KBM-7 (cell line): ENCODE measurements around the gene ATP8B2.
A peak's percentile ranks its signal among the peaks of the same experiment; 100 is the strongest.
"Not testable (repeated sequence)": the region's sequence is repeated elsewhere in the genome, so short reads cannot be mapped to it uniquely, and the experiment has no call there.

Experiments
- DNase-seq: peaks from one replicate; pipeline ENCODE4 v3.0.0-alpha.2; 2015
- in situ Hi-C: fragments of 300-500 bp; cut with MboI; formaldehyde crosslinking; loops from 2 replicates; pipeline ENCODE4 v1.14.3; 2020; ENCODE audit warnings: low sequenced_read_pairs, low pct_unique_long_range_greater_than_20kb, mixed read lengths

The ATP8B2 gene

DNA sequence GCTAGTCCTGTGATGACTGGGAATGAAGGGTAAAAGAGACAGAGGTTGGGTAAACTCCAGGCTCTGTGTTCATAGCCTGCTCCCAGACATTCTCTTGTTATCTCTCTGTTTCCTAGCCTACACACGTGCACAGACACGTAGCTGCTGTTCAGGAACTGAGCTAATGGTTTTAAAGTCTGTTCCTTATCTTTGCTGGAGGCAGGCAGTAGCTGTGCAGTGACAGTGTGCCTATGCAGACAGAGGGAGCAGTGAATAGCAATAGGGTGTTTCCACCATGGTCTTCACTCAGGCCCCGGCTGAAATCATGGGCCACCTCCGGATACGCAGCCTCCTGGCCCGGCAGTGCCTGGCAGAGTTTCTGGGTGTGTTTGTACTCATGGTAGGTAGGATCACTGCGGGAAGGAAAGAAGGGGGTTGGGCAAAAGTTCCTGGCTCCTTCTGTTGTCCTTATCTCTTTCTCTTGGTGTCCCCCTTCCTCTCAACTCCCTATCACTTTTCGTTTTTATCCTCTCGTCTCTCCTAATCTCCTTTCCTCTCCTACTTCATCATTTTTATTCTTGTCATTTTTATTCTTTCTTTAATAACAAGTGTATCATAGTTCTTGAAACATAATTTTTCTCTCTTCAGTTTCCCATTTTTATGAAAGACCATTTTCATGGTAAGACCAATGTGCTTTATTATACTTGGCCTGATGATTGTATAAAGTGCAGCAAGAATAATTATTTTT, 4.3 kb upstream of the ATP8B2 start, which contains the start of gene AQP10:
AQP10 (plus strand) TSS at position 212 of the 727 bp plus-strand sequence; CDS start at position 275, 63 bp downstream.
- in situ Hi-C loops = no loop called here
- DNase-seq = peak; percentile 40

DNA sequence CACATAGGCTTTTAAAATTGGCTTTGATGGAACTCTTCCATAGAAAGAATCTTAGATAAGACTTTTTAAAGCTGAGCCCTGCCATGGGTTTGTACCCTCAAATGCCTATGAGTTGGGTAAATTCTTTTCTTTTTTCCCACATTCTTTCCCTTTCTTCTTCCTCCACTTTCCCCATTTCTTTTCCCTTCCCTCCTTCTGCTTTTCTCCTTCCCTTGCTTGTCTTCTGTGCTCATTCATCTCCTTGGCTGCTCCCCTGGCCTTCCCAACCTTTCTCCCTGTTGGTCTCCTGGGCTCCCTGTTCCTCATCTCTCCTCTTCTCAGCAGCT, 3.8 kb upstream of the ATP8B2 start:
- in situ Hi-C loops, DNase-seq: not testable (repeated sequence)

DNA sequence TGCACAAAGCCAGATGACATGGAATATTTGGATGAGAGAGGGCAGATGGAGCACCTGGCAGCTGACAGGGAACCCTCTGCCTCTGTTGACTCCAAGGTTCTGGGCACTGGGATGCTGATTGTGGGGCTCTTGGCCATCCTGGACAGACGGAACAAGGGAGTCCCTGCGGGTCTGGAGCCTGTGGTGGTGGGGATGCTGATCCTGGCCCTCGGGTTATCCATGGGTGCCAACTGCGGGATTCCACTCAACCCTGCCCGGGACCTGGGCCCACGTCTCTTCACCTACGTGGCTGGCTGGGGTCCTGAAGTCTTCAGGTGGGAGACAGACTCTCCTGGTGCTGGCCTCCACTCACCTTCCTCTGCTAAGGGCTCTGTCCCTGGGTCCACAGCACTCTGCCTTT, 1.8 kb upstream of the ATP8B2 start:
- in situ Hi-C loops = no loop called here
- no peak for DNase-seq

DNA sequence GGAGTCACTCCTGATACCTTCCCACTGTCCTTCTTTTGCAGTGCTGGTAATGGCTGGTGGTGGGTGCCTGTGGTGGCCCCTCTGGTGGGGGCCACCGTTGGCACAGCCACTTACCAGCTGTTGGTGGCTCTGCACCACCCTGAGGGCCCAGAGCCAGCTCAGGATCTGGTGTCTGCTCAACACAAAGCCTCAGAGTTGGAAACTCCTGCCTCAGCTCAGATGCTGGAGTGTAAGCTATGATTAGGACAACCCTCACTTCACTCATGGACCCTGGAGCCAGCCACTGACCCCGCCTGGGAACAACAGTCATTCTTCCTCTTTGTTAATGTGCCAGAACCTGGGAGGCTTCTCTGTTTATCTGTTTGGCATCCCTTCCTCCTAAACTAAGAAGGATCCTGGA, 1.1 kb upstream of the ATP8B2 start:
- no peak for DNase-seq
- in situ Hi-C loops = no loop called here

DNA sequence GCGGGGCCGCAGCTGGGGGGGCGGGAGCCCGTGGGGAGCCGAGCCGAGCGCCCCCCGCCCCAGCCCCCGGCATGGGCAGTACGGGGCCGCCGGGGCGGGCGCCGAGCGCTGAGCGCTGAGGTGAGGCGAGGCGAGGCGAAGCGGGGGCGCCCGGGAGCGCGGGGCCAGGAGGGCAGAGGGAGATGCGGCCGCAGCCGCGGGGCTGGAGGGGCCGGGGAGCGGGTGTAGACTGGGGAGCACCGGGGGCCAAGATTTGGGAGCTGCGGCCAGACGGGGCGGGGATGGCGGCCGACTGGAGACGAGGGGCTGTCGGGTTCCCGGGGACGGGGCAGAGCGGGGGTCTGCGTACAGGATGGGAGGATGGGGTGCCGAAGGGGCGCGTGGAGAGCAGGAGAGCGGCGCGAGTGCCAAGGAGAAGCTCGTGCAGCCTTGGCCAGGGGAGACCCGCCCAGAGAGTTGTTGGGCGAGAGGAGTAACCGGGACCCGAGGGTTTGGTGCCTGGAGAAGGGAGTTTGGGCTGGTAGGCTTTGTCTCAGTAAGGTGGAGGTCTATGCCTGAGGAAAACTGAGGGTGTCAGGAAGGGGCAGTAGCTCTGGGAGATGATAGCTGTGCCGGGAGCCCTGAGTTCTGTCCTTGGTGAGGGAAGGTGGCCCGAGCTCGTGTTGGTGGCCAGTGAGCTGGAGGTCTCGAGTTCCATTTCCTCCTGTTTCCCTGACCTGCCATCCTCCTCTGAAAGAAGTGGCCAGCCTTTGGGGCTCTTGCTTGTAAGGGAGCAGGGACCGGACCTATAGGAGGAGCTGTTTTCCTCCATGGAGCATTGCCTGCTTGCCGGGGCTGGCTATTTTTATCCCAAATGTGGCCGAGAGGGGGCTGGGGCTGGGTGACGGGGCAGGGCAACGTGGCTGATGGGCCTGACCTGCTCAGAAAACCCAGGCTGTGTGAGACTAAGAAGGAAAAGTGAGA, 539 bp downstream of the ATP8B2 start:
- in situ Hi-C loops = no loop called here
- peak; percentile 77 for DNase-seq

DNA sequence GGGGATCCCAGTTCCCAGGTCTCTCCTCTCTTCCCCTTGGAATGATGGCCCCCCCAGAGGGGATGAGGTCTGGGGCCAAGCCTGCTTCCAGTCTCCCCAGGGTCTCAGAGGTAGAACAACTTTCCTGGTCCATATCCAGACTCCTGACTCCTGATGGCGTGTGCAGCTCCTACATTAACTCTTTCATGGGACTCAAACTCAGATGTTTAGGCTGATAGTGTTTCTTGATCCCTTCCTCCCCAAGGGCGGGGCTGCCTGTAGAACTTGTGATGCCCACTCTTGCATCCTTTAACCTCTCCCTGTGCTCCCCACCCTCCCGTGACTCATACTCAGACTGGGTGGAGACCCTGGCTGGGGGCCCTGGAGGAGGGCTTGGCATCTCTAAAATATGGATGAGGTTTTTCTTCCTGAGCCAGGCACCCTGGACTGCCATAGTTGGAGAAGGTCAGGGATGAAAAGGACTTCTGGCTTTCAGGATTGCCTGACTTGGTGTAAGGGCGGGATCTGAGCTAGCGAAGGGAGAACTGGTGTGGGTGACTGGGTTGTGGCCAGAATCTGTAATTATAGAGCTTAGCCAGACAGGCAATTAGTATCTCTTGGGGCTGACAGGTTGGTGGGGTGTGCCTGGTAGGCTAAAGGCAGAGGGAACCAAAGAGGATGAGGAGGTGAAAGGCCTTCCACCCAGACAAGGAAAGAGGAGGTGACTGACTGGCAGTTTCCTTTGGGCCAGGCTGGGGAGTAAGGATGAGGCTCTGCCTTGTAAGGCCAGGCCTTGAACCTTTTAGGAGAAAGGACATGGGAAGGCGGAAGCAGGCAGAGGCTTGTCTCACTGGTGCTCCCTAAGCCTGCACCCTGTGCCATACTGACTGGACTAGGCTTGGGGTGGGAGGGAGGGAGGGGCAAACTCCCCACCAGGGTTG, 1.5 kb downstream of the ATP8B2 start:
- DNase-seq = no peak
- in situ Hi-C loops = no loop called here

DNA sequence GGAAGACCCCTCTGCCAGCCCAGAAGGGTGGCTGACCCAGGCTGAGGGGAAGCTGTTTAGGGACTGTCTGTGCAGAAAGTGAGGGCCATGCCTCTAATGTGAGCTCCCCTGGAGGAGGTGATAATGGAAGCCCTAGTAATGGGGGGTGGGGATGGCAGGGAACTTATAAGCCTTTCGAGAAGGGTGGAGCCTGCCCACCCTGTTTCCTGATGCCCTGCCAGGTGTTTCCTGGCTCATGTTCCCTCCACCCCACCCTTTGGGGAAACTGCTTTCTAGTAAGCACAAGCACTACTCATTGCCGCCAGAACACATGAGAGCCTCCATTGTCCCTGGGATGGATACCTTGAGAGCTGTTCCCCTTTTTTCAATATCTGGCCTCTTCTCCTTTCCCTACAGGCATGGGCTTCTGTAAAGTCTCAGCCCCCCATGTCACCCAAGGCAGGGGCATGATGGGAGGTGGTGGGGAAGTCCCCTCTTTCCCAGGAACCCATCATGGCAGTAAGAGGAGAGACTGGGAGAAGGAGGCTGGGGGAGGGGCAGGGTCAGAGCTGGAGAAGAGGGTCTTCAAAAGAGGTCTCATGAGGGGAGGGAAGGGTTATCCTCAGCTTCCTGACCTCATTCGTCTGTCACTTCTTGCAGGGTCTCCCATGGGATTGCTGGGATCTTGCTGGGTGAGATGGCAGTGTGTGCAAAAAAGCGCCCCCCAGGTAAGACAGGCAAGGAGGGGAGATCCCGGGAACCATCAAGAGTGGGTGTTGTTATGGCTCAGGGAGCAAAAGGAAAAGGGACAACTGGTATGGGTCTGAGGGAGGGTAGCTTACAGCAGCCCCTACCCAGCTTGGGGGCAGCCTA, 2.4 kb downstream of the ATP8B2 start:
- DNase-seq = peak; percentile 85
- in situ Hi-C loops = no loop called here

DNA sequence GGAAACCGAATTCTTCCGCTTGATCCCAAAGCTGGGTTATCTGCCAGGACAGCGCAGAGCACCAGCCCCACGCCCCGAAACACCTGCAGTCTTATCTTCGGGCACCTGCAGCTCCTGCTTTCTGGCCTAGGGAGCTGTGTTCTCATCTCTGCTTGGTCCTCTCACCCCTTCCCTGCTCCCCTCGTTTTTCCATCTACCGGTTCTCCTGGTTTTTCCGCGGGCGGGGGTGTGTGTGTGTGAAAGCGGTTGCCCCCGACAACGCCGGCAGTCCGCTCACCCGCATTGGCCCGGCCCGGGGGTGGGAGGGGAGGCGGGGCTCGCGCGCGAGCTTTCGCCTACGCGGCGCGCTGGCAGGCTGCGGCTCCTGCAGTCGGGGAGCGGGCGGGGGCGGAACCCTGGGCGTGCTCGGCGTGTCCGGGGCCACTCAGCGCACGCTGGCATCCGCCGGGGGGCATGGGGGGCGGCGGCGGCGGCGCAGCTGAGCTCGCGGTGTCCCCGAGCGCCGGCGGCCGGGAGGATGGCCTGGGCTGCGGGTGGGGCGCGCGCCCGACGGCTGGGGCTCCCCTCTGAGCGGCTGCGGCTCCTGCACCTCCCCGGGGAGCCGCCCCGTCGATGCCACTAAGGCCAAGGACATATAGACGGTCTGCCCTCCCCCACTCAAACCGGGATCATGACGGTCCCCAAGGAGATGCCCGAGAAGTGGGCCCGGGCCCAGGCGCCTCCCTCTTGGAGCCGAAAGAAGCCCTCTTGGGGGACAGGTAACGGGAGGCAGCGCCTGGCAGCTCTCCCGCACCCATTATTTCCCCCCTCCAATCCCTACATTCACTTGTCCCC, 3.2 kb downstream of the ATP8B2 start:
- in situ Hi-C loops = no loop called here
- no peak for DNase-seq

DNA sequence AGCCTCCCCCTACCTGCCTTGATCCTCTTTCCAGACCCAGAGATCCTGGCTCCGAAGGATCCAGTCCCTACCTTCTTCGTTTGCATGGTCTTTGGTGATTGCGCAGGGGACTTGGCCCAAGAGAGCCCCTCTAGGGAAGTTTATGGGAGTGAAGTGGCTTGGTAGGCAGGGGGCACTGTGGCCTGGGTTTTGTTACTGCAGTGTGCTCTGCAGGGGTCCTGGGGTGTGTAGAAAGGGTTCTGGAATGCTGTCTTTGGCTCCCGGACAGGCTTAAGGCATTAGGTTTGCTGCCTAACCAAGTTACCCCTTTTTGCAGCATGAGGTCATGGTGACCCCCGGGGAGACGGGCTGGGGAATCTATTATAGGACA, 3.8 kb downstream of the ATP8B2 start:
- in situ Hi-C loops = no loop called here
- no peak for DNase-seq

DNA sequence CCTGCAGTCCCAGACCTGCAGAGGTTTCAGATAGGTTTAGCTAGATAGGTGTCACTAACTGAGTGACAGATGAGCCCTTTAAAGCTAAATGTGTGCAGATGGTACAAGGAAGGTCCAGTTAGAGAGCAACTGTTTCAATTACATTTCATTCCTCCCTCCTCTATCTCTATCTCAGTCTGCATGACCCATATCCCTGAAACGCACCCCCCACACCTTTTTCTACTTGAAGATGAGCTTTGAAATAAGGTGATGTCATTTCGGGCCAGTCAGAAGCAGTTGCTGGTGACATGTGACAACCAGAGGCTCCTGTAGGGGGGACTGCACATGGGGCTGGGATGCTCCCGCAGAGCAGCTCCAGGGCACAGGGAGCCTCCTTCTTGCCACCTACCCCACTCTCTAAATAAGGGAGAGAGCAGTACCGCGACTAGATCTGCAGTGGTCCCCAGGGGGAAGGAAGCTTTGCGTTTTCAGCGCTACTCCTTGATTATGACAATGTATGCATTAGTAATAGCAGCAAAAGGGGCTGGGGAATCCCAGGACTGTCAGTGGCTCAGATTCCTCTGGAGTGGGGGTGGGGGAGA, 4.3 kb downstream of the ATP8B2 start:
- DNase-seq = no peak
- in situ Hi-C loops = no loop called here

DNA sequence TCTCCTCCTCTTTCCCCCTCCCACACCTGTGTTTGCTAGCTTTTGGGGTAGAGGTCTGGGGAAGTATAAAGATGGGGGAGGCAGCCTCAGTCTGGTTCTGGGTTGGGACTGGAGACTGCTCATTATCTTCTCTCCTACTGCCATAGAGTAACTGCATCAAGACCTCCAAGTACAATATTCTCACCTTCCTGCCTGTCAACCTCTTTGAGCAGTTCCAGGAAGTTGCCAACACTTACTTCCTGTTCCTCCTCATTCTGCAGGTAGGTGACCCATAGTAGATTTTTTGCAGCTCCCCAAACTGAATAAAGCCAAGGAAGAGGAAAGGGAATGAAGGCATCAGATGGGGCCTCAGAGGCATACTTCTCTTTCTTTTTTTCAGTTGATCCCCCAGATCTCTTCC, 5.3 kb downstream of the ATP8B2 start:
- no peak for DNase-seq
- in situ Hi-C loops = no loop called here

DNA sequence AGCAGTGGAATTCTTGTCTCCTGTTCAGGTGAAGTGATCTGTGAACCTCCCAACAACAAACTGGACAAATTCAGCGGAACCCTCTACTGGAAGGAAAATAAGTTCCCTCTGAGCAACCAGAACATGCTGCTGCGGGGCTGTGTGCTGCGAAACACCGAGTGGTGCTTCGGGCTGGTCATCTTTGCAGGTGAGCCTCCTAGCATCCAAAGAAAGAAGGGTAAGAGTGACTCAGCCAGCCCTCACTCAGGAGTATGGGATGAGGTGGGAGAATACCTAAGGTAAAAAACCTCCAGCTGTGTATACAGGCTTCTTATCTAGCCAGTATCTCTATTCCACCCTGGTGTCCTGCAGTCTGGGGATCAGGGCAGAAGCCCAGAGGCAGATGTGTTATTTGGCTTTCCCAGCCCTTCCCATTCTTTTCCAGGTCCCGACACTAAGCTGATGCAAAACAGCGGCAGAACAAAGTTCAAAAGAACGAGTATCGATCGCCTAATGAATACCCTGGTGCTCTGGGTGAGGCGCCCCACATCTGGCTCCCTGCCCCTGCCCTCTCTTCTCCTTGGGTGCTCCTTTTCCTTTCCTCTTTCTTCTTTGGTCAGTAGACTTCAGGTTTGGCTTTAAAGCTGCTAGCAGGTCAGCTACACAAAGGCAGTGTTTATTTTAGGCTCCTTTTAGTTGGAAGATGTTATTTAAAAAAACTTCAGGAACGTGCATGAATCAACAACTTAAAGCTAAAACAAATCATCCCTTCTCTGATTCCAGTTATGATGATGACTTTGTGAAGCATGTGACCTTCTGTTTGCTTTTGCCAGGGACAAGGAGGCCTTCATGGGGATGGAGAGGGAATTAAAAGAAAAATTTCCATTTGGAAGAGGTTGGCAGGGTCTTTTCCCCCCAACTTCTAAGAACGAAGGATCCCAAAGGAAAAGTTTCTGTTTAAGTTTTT, 9.0 kb downstream of the ATP8B2 start:
- no peak for DNase-seq
- in situ Hi-C loops = no loop called here

DNA sequence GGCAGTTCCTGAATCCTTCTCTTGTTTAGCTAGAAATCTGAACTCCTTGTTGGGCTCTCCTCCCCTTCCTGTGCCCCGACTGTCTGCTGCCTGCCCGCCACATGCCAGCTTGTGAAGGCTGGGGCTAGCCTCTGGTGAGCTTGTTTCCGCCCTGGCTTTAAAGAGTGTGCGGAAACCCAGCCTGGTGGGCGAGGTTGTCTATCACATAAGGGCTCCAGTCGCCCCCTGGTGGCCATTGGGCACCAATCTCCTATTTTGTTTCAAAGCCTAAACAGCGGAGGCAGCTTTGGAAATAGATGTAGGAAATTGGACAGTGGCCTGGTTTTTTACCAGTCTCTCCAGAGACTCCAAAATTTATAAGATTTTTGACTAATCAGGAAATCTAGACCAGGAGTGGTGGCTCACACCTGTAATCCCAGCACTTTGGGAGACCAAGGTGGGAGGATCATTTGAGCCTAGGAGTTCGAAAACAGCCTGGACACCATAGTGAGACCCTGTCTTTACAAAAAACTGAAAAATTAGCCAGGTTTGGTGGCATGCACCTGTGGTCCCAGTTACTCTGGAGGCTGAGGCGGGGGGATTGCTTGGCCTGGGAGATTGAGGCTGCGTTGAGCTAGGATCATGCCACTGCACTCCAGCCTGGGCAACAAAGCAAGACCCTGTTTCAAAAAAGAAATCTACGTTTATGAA, 9.8 kb downstream of the ATP8B2 start:
- DNase-seq = peak; percentile 81
- in situ Hi-C loops = no loop called here

DNA sequence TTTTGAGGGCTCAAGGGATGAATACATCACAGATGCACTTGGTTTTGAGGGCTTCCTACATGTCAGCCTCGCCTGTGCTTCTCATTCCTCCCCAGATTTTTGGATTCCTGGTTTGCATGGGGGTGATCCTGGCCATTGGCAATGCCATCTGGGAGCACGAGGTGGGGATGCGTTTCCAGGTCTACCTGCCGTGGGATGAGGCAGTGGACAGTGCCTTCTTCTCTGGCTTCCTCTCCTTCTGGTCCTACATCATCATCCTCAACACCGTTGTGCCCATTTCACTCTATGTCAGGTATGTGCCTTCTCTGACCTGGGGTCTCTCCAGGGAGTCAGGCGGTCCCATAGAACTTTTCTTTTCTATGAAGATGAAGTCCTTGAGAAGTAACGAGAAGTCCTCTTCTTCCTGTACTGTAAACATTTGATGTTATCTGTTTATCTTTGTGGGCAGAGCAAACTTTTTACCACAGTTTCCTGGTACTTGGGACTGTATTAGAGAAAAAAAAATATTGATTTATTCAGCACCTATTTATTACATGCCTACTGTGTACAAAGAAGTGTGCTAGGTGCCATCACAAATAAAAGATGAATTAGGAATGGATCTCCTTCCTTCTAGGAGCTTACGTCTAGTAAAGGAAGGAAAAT, 12.0 kb downstream of the ATP8B2 start:
- DNase-seq = no peak
- in situ Hi-C loops = no loop called here

DNA sequence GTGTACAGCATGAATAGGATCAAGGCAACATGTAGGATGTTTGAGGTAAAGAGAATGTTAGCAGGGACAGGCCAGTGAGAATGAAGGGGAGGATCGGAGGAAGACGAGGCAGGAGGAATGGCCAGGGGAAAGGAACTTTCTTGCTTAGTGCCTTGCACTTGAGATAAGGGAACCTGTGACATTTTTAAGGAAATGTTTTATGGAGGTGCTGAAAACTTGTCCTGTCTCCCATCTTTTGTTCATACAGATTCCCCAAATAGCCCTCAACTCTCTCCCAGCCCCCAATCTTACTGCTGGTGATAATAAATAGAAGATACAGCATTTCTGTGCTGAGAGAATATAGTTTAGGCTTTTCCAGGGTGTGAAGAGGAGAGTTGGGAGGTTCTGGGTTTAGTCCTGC, 13.6 kb downstream of the ATP8B2 start:
- DNase-seq = no peak
- in situ Hi-C loops = no loop called here
